NCI-H1092 (cell line): ENCODE results near the gene NDUFAF7.
"Not testable (repeated sequence)": the region's sequence is repeated elsewhere in the genome, so short reads cannot be mapped to it uniquely, and the experiment has no call there.

ENCODE experiments used
- DNase-seq: peaks from one replicate; lab custom pipeline; 2025; lab: John Stamatoyannopoulos, UW

Gene NDUFAF7

DNA sequence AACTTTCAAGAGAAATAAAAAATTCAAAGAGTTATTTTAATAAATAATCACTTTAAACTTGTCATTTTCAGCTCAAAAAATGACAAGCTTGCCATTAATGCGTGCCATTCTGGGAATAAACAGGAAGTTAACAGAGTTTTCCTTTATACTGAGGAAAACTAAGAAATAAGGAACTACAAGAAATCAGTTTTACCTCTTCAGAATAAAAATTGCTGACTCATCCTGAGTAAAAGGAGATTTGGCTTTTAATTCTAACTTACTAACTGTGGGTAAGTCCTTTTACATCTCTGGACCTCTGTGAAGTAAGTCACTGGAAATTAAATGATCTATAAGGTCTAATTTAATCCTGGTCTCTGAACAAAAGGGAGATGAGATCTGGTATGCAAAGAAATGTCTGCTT lies 16.2 kb upstream of the NDUFAF7 start:
- DNase-seq = no peak

DNA sequence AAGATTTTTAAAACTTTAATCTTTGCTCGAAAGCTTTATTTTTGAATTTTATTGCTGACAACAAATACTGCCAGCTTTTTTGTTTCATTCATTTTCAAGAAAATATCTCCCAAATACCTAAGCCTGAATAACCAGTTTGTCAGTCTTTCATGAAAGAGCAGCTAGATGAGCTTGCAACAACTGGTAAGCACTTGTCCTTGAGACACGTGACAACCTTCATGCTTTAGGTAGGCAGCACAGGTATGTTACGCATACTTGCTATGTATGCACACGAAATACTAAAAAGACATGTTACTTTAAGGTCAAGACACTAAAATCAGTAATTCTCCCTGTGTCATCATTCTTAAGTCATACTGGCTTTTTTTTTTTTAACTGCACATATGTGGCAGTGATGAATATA lies 12.4 kb upstream of the NDUFAF7 start:
- DNase-seq = no peak

DNA sequence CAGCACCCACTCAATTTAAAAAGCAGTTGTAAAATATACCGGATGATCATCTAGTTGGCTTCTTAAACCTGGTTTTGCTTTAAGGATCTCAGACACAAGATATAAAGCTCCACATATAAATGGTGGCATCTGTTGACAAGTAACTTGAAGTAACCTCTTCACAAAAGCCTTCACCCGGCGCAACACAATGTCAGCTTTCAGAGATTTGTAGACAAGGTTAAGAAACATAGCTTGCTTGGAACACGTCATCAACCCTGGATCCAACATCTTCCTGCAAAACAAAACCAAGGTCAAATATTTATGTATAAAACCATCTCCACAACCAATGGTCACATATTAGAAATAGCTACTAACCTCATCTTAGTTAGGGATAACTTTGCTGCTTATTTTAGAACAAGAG lies 8.3 kb upstream of the NDUFAF7 start:
- DNase-seq = no peak

DNA sequence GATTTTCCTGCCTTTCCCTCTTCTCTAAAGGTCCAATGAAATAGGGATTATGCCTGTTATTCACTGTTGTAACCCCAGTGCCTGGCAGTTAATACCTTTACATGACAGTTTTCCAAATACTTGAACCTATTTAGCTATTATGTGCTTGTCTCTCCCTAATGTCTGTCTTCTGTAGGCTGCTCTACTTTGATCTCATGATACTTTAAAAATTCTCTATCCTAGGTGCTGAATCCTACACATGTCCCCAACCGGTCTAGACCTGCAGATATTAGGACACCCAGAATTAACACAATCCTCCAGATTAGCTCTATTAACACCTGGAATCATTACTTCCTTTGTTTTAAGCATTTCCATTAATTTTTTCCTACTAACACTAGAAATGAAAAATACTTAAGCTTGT lies 7.4 kb upstream of the NDUFAF7 start:
- DNase-seq = no peak

DNA sequence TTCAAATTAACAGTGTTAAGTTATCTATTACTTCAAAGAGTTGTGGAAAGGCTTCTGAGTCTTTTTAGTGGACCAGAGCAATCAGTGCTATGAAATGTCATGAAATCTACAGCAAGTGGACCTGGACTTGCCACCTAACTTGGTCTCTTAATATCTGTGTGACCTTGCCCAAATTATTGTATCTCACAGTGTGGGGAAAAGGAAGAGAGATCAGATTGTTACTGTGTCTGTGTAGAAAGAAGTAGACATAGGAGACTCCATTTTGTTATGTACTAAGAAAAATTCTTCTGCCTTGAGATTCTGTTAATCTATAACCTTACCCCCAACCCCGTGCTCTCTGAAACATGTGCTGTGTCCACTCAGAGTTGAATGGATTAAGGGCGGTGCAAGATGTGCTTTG lies 6.3 kb upstream of the NDUFAF7 start:
- DNase-seq = not testable (repeated sequence)

DNA sequence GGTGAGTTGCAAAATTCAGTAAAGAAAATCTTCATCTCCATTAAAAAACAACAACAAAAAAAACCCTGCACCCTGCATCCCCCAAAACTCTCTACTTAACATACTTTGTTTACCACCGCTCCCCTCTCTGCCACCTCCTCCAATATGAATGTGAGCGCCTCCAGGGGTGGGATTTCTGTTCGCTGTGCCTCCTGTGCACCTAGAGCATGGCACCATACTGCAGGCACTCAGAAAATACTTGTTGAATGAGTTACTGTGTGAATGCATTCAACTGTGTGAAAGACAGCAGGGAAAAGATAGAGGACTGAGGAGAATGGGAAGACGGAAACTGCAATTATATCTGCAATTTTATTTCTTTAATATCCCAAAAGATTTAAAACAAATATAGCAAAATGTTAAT lies 4.6 kb upstream of the NDUFAF7 start:
- DNase-seq = no peak

DNA sequence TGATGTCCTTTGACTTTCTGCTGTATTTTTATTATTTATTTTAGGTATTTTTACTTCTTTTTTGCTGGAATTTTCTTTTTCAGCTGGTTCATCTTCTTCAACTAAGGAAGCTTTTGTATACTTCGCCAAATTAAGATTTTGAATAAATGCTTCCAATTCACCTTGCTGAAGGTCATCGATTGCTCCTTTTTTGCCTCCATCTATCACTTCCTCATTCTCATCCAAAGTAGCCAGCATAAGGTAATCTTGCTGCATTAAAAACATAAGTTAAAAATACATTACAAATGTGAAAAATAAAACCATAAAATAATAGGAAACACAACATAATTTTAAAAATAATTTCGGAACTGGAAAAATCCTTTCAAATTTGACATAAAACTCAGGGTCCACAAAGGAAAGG lies 2.7 kb upstream of the NDUFAF7 start:
- DNase-seq = no peak

DNA sequence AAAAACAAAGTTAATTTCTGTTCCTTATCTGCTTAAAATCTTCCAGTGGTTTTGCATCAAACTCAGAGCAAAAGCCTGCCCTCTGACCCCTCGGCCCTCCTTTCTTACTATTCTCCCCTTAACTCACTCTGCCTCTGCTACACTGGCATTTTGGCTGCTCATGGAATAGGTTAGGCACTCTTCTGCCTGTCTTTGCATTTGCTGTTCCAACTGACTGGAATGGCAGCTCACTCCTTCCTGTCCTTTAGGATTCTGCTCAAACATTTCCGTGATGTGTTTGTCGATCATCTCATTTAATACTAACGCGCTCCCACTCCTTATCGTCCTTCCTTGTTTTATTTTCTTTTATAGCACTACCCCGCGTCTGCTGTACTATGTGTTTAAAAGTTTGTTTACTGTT lies 877 bp upstream of the NDUFAF7 start:
- no peak for DNase-seq

DNA sequence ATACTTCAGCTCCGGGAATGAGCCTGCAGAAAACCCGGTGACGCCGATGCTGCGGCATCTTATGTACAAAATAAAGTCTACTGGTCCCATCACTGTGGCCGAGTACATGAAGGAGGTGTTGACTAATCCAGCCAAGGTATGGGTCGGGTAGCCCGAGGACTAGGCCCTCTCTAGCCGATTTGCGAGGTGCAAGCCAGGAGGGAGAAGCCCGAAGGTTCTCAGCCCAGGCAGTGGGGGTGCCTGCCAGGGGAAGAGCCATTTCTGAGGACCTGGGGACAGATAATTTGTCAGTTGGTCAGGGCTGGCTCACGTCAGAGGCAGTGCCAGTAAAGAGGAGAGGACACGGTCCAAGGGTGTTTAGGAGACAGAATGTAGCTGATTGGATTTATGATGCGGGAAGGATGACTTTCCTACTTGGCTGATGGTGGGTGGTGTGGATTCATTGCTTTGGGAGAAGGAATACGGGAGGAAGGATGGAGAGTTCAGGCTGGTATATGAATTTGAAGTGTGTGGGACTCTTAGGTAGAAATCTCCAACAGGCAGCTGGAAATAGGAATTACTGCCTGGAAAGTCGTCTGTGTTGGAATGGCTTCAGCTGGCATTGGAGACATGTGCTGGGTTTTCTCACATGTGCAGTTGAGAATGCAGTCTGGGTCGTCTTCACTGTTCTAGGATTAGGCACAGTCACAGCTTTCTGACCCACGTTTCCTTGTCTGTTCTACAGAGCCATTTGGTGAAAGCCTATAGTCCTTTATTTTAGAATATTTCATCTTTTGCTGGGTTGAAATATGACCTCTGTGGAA lies 874 bp downstream of the NDUFAF7 start:
- DNase-seq = no peak

DNA sequence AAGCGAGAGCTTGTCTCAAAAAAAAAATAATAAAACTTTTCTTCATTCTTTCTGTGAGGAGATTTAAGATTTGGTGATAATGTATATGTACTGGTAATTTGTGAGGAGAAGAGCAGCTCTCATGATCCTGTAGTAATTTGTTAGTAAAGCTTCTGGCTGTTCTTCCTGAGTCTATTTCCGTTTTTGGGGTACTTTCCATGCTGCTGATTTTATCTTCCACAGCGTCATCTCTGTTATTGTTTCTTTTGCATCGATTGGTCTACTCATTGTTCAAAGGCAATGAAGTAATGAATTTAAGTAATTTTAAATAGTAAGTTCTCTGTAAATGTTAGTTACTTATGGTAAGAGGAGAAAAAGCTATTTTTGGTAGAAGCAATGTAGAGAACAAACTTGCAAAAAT lies 12.0 kb downstream of the NDUFAF7 start:
- DNase-seq = no peak

DNA sequence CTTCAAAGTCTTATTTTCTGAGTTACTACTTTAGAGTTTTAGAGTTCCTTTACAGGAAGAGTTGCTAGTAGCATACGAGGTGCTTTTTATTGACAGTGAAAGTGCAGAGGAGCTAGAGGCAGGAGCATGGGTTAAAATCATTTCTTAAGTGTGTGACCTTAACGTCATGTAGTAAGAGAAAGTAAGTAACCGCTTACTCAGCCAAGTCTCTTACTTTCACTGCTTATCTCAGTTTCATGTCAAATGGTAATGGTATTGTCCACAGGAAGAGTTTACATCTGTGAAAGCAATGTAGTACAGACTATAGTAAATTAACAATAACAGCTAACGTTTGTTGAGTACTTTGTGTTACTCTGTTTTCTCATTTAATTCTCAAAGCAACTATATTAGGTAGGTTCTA lies 12.6 kb downstream of the NDUFAF7 start:
- DNase-seq = no peak

DNA sequence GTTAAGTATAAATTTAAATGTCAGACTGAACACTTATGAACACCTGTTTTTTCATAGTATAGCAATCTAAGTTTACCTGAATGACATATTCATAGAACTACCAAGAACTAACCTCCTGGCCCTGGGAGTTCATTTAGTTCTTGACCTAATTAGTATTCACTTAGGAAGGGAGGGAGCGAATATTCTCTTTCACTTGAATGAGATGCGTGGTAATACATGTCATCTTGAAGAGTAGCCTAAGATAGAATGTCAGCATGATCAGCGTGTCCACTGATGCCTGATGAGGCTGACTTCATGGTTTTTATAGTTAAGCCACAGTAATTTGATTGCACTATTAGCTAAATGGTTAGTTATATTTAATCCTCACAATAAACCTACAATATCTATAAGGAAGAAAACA lies 13.3 kb downstream of the NDUFAF7 start:
- no peak for DNase-seq

DNA sequence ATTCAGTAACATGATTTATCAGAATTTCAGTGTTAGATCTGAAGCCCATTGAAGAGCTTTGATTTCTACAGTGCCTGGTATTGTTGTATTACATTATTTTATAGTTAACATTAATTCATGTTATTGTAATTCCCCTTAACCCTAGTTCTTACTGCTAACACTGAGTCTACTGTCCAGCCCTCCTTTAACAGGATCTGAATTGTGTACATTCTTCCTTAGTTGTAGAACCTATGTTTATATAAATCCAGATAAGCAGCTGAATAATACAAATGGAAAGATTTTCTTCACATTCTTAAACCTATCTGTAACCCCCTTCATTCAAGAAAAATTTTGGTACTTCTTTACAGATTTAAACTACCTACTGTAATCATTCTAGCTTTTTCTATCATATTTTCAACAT lies 14.7 kb downstream of the NDUFAF7 start:
- DNase-seq = no peak

DNA sequence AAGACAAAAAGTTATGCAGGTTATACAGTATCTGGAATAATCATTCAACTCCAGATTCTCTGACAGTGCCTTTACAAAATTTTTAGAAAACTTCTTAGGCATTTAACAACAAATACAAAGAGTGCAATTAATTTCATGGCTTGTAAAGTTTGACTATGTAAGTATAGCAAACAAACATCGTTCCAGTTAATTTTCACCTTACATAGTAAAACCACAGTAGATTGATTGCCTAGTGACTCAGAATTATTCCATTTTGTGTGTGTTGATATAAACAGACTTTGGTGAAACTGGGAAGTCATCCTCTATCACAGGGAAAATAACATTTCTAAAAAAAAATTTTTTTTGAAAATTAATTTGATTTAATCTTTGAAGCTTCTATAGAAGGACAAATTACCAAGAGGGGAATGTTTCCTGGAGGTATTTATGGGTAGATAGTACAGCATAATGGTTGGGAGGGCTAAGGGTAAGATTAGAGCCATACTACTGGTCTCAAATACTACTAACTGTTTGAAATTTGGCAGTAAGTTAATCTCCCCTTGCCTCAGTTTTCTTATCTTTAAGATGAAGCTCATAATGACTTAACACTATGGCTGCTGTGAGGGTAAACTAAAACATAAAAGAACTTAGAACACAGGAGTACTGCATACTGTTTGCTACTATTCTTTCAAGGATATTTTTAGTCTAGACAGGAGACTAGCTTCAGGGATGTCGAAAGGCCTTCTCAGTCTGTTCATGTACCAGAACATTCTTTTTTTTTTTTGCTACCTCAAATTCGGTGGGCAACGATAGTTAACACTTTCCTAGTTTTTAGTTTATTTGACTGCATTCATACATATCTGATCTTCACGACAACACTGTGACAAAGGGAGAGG lies 19.6 kb downstream of the NDUFAF7 start:
- DNase-seq = no peak

DNA sequence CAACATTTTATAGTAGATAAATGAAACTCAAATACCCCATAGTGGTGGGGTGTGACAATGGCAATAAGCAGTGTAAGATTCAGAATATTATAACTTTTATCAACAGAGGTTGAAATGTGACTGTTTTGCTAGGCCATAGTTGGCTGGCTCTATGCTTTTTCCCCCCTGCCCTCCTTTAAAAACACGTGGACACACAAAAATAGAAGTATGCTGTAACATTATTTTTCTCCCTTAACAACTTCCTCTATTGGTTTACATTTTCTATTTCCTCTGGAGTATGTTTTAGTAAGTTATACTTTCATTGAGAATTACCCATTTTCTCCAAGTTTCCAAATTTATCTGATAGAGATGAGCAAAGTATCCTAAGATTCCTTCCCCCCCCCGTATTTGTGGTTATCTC lies 31.1 kb downstream of the NDUFAF7 start:
- no peak for DNase-seq

DNA sequence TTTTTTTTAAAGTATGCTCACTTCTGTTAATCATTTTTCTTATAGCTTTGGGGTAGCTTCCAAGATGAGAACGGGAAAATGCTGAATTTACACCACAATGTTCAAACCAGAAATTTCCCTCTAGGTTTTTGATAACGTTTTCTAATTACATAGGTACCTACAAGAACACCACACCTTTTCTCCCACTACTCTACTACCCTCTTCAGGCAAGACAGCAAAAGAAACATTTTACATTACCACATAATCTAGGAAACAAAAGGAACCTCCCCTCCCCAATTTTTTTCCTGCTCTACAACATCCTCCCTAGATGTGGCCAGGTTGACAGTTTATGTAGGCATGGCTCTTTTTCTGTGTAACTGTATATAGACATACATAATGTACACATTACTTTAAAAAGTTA lies 32.4 kb downstream of the NDUFAF7 start:
- no peak for DNase-seq

DNA sequence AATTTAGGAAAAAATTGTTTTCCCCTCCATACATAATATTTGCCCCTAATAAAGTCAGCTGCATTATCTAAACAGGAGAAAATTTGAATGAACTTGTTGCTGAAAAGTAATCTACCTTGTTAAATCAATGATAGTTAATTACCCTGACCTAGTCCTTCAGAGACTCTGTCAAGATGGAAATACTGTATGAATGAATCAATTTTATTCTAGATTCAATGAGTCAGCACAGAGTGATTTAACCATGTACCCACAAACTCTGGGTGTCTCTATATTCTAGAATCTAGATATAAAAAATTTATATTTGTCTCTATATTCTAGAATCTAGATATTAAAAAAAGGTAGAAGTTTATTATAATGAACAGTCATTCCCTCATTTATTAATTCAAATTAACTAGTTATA lies 36.2 kb downstream of the NDUFAF7 start:
- DNase-seq = no peak

DNA sequence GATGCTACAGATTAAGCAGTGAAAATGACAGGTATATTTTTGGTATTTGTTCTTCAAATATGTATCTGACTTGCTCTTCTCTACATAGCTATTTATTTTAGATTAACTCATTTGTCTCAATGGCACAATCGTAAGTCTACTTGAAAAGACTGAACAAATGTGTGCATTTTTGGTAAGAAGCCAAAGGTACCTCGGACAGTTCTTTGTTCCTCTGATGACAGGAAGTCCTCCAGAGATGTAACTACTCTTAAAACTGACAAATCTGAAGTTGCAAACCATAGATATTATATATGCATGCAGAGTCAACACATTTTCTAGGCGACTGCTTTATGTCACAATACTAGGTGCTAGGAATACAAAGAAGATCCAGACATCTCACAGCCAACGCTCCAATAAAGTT lies 36.7 kb downstream of the NDUFAF7 start:
- DNase-seq = no peak

DNA sequence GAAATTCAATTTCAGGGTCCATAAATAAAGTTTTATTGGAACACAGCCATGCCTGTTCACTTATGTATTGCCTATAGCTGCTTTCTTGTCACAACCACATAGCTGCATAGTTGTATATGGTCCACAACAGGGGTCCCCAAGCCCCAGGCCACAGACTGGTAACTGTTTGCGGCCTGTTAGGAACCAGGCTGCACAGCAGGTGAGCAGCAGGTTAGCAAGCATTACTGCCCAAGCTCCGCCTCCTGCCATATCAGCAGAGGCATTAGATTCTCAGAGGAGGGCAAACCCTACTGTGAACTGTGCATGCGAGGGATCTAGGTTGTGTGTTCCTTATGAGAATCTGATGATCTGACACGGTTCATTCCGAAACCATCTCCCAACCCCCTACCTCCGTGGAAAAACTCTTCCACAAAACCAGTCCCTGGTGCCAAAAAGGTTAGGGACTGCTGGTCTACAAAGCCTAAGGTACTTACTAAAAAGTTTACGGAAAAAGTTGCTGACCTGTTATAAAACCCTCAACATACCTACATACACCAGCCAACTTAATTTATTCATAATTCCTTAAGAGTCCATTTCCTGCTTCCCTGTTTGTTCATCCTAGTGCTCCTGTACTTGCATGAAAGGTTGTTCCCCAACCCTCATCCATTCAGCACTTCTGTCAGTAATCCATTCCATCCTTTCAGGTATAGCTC lies 40.1 kb downstream of the NDUFAF7 start:
- DNase-seq = no peak

DNA sequence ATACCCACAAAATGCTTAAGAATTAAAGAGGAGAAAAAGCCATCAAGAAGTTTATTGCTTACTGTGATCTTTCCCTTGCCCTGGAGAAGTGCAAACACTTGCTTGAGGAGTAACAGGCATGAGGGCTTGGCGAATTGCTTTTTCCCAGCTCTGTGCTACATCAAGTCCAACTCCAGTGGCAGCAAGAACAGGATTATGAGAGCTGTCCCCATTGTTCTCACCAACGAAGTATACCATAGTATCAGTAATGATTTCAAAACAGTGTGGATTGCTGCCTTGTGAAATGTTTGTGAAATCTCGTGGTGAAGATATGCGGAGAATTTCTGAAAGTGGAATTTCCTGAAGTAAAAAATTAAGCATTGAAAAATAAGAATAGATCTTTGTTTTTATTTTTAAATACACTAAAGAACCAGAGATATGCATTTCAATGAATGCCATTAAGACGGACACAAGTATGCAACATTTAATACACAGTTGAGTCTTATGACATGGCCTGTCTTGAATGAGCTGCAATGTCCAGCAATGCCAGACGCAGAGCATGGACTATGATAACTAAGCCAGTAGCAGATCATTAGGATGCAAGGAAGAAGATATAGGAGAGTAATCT lies 43.0 kb downstream of the NDUFAF7 start:
- no peak for DNase-seq

DNA sequence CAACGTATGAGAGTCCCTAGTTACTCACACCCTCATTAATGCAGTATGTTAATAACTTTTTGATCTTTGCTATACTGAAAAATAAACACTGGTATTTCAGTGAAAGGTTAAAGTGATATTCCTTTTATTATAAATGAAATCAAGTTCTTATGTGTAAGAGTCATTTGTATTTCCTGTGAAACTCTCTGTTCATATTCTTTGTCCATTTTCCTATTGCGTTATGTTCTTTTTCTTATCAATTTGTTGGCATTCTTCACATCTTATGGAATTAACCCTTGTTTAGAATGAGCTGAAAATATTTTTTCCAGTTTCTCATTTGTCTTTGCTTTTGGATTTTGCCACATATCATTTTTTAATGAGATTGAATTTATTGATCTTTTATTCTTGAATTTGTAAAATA lies 44.8 kb downstream of the NDUFAF7 start:
- DNase-seq = no peak

DNA sequence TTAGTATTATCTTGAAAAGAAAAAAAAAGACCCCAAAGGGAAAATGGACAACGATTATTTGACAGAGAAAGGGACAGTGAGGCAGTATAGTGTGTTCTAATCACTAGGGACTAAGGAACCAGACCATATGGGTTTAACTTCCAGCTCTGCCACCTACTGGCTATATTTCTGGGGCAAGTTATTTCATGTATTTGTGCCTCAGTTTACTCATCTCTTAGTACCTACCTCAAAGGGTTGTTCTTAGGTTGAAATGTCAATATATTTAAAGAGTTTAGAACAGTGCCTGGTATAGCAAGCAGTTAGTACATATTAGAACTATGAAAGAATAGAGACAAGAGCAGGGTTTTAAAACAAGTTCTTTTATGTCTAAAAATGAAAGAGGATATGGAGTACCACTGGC lies 50.5 kb downstream of the NDUFAF7 start:
- no peak for DNase-seq
